ENCODE data around the gene NKX1-1.

GRCh38 chr4:1447676-1448588 lies 41.7 kb upstream of the NKX1-1 start:
- TF ChIP-seq CTCF (IDR thresholded peaks at IDR 0.05) (no peak), POLR2A (IDR thresholded peaks at IDR 0.05) (no peak)
